Measurements from ENCODE around the gene IGFLR1. TPM values are rescaled to one million over a fixed set of nuclear protein-coding genes. Genes with fewer than 3 reads are reported as not detected.

IGFLR1 gene
- 9.1 TPM for polyA plus RNA-seq (2013, experiment 1 of 4)
- polyA plus RNA-seq (2013, experiment 2 of 4), result 5.3 TPM
- 4.6 TPM for polyA plus RNA-seq (2013, experiment 3 of 4)
- polyA plus RNA-seq (2013, experiment 4 of 4), result 5.0 TPM

GRCh38 chr19:35742121-35742724 lies at the start of gene IGFLR1:
IGFLR1 (minus strand) TSS chr19:35742452; CDS start chr19:35741180, 1,272 bp downstream.
- no peaks in the 10 kb centered on the region for H3K27me3 ChIP-seq (ENCODE audit: control insufficient read depth, insufficient read depth, low read length, poor library complexity, severe bottlenecking)
- peaks cover 16% of the 10 kb centered on the region for H3K4me1 ChIP-seq (ENCODE audit: control insufficient read depth, insufficient read depth, low read length)
- H3K36me3 ChIP-seq (ENCODE audit: control insufficient read depth, insufficient read depth, low read length), result peaks cover 8% of the 10 kb centered on the region
- 95 to 96% methylated on average over 9 of the region's 9 CpGs for WGBS, 2 experiments
- H3K27ac ChIP-seq (ENCODE audit: insufficient read depth, low read depth, low read length, poor library complexity, severe bottlenecking), result no peak within 1 kb of the TSS
- H3K4me3 ChIP-seq (ENCODE audit: insufficient read depth, low read depth, low read length), result no peak within 1 kb of the TSS
- no peaks in the 10 kb centered on the region for H3K9me3 ChIP-seq (ENCODE audit: control insufficient read depth, low read length)

- Histone ChIP-seq H3K4me3 (ENCODE audit: insufficient read depth, low read depth, low read length) (no peak overlapping the region), H3K27me3 (ENCODE audit: control insufficient read depth, insufficient read depth, low read length, poor library complexity, severe bottlenecking) (peaks cover 17% of the 10 kb centered on the region), H3K4me1 (ENCODE audit: control insufficient read depth, insufficient read depth, low read length) (no peaks in the 10 kb centered on the region), H3K9me3 (ENCODE audit: control insufficient read depth, low read length) (no peaks in the 10 kb centered on the region), H3K36me3 (ENCODE audit: control insufficient read depth, insufficient read depth, low read length) (no peaks in the 10 kb centered on the region), H3K27ac (ENCODE audit: insufficient read depth, low read depth, low read length, poor library complexity, severe bottlenecking) (no peak overlapping the region)
- 88 to 93% methylated on average over 9 of the region's 9 CpGs for WGBS, 2 experiments
Observed at GRCh38 chr19:35791814-35792279, 49.6 kb upstream of the IGFLR1 start.

GRCh38 chr19:35790981-35791813 lies 48.9 kb upstream of the IGFLR1 start:
- no peaks in the 10 kb centered on the region for H3K9me3 ChIP-seq (ENCODE audit: control insufficient read depth, low read length)
- no peak overlapping the region for H3K4me3 ChIP-seq (ENCODE audit: insufficient read depth, low read depth, low read length)
- H3K27me3 ChIP-seq (ENCODE audit: control insufficient read depth, insufficient read depth, low read length, poor library complexity, severe bottlenecking), result peaks cover 11% of the 10 kb centered on the region
- H3K4me1 ChIP-seq (ENCODE audit: control insufficient read depth, insufficient read depth, low read length), result no peaks in the 10 kb centered on the region
- no peak overlapping the region for H3K27ac ChIP-seq (ENCODE audit: insufficient read depth, low read depth, low read length, poor library complexity, severe bottlenecking)
- WGBS, 2 experiments, result 80 to 82% methylated on average over 20 of the region's 20 CpGs
- no peaks in the 10 kb centered on the region for H3K36me3 ChIP-seq (ENCODE audit: control insufficient read depth, insufficient read depth, low read length)

DNA sequence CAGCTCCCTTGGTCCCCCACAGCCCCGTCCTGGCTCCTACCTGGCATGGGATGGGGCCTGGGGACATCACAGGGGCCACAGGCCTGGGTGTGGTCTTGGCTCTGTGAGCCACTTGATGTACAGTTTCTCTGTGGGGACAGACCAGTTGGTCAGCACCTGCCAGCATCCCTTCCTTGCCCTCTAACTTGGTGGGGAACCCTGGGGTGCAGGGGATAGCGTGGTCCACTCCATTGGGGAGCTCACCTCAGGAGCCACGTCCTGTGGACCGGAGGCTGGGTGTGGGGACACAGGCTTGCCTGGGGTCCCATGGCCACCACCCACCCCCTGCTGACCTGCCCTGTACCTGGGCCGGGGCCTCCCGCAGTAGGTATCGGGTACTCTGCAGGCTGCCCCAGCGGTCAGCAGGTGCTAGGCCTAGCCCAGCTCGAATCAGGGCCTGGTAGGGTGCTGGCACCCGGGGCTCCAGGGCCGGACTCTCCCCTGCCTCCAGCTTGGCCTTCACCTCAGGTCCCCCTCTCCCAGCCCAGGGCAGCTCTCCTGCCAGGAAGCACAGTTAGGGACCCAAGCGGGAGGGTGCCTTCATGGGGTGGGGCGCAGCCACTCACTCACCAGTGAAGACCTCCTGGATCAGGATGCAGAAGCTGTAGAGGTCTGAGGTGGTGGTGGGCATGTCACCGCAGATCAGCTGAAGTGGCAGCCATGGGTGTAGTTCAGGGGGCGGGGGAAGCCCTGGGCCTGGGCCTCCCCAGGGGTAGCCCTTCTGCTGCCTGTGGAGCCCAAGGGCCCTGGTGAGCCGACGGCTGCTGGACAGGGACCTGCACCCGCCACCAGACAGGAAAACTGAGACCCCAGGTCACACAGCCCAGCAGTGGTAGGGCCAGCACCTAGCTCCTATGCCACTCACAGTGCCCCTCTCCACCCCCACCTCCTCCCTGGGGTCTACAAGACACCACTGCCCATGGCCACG lies 48.0 kb upstream of the IGFLR1 start:
- Histone ChIP-seq H3K4me1 (ENCODE audit: control insufficient read depth, insufficient read depth, low read length) (no peaks in the 10 kb centered on the region), H3K36me3 (ENCODE audit: control insufficient read depth, insufficient read depth, low read length) (no peaks in the 10 kb centered on the region), H3K27ac (ENCODE audit: insufficient read depth, low read depth, low read length, poor library complexity, severe bottlenecking) (no peak overlapping the region), H3K27me3 (ENCODE audit: control insufficient read depth, insufficient read depth, low read length, poor library complexity, severe bottlenecking) (peaks cover 2% of the 10 kb centered on the region), H3K9me3 (ENCODE audit: control insufficient read depth, low read length) (no peaks in the 10 kb centered on the region), H3K4me3 (ENCODE audit: insufficient read depth, low read depth, low read length) (no peak overlapping the region)
- WGBS, 2 experiments, result 92% methylated on average over 19 of the region's 19 CpGs

GRCh38 chr19:35789195-35789977 lies 47.1 kb upstream of the IGFLR1 start:
- H3K27me3 ChIP-seq (ENCODE audit: control insufficient read depth, insufficient read depth, low read length, poor library complexity, severe bottlenecking), result no peaks in the 10 kb centered on the region
- H3K27ac ChIP-seq (ENCODE audit: insufficient read depth, low read depth, low read length, poor library complexity, severe bottlenecking), result peak overlapping the region; percentile 26
- no peak overlapping the region for H3K4me3 ChIP-seq (ENCODE audit: insufficient read depth, low read depth, low read length)
- no peaks in the 10 kb centered on the region for H3K4me1 ChIP-seq (ENCODE audit: control insufficient read depth, insufficient read depth, low read length)
- H3K9me3 ChIP-seq (ENCODE audit: control insufficient read depth, low read length), result no peaks in the 10 kb centered on the region
- WGBS, 2 experiments, result 86% methylated on average over 11 of the region's 11 CpGs
- H3K36me3 ChIP-seq (ENCODE audit: control insufficient read depth, insufficient read depth, low read length), result no peaks in the 10 kb centered on the region

DNA sequence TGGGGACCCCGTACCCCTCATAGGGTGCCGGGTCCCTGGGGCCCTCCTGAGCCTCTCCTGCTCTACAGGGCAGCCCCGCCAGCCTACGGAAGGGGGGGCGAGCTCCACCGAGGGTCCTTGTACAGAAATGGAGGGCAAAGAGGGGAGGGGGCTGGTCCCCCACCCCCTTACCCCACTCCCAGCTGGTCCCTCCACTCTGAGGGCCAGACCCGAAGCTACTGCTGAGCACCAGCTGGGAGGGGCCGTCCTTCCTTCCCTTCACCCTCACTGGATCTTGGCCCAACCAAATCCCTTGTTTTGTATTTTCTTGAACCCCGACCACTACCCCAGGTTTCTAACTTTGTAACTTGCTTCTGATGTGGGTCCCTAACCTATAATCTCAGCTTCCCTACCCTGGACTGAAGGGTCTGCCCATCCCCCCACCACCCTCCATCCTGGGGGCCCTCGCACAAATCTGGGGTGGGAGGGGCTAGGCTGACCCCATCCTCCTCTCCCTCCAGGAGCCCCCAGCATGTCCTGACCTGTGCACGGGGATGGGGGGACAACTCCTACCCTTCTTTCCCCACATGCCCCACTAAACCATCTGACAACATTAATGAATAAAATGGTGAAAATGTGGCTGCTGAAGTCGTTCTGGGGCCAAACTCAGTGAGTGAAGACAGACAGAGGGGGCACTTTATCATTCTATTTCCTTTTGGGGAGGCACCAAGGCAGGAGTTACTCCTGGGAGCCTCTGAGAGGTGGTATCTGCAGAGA lies 46.1 kb upstream of the IGFLR1 start:
- H3K27me3 ChIP-seq (ENCODE audit: control insufficient read depth, insufficient read depth, low read length, poor library complexity, severe bottlenecking), result no peaks in the 10 kb centered on the region
- 84 to 85% methylated on average over 12 of the region's 12 CpGs for WGBS, 2 experiments
- H3K27ac ChIP-seq (ENCODE audit: insufficient read depth, low read depth, low read length, poor library complexity, severe bottlenecking), result no peak overlapping the region
- no peaks in the 10 kb centered on the region for H3K36me3 ChIP-seq (ENCODE audit: control insufficient read depth, insufficient read depth, low read length)
- H3K4me3 ChIP-seq (ENCODE audit: insufficient read depth, low read depth, low read length), result no peak overlapping the region
- H3K4me1 ChIP-seq (ENCODE audit: control insufficient read depth, insufficient read depth, low read length), result peaks cover 3% of the 10 kb centered on the region
- H3K9me3 ChIP-seq (ENCODE audit: control insufficient read depth, low read length), result no peaks in the 10 kb centered on the region

DNA sequence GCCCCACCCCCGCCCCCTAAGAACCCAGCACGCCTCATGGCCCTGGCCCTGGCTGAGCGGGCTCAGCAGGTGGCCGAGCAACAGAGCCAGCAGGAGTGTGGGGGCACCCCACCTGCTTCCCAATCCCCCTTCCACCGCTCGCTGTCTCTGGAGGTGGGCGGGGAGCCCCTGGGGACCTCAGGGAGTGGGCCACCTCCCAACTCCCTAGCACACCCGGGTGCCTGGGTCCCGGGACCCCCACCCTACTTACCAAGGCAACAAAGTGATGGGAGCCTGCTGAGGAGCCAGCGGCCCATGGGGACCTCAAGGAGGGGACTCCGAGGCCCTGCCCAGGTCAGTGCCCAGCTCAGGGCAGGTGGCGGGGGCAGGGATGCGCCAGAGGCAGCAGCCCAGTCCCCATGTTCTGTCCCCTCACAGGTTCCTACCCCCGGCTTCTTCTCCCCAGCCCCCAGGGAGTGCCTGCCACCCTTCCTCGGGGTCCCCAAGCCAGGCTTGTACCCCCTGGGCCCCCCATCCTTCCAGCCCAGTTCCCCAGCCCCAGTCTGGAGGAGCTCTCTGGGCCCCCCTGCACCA lies 45.1 kb upstream of the IGFLR1 start:
- Histone ChIP-seq H3K4me1 (ENCODE audit: control insufficient read depth, insufficient read depth, low read length) (peaks cover 3% of the 10 kb centered on the region), H3K4me3 (ENCODE audit: insufficient read depth, low read depth, low read length) (no peak overlapping the region), H3K36me3 (ENCODE audit: control insufficient read depth, insufficient read depth, low read length) (no peaks in the 10 kb centered on the region), H3K27me3 (ENCODE audit: control insufficient read depth, insufficient read depth, low read length, poor library complexity, severe bottlenecking) (no peaks in the 10 kb centered on the region), H3K9me3 (ENCODE audit: control insufficient read depth, low read length) (no peaks in the 10 kb centered on the region), H3K27ac (ENCODE audit: insufficient read depth, low read depth, low read length, poor library complexity, severe bottlenecking) (no peak overlapping the region)
- 91 to 93% methylated on average over 15 of the region's 15 CpGs for WGBS, 2 experiments

- Histone ChIP-seq H3K4me3 (ENCODE audit: insufficient read depth, low read depth, low read length) (no peak overlapping the region), H3K9me3 (ENCODE audit: control insufficient read depth, low read length) (no peaks in the 10 kb centered on the region), H3K4me1 (ENCODE audit: control insufficient read depth, insufficient read depth, low read length) (peaks cover 3% of the 10 kb centered on the region), H3K27ac (ENCODE audit: insufficient read depth, low read depth, low read length, poor library complexity, severe bottlenecking) (no peak overlapping the region), H3K36me3 (ENCODE audit: control insufficient read depth, insufficient read depth, low read length) (no peaks in the 10 kb centered on the region), H3K27me3 (ENCODE audit: control insufficient read depth, insufficient read depth, low read length, poor library complexity, severe bottlenecking) (no peaks in the 10 kb centered on the region)
- WGBS, 2 experiments, result 92 to 93% methylated on average over 31 of the region's 31 CpGs
Observed at GRCh38 chr19:35786299-35787160, 44.3 kb upstream of the IGFLR1 start.
